HepG2 (cell line): ENCODE results near the gene ZNF777. TPM values are rescaled to one million over a fixed set of nuclear protein-coding genes. Genes with fewer than 3 reads are reported as not detected.

Source experiments
- ARNTL ChIP-seq: sonication (generic); formaldehyde crosslinking; IDR thresholded peaks from 2 replicates; pipeline ENCODE4 v1.4.0; 2020; ENCODE audit warnings: mild to moderate bottlenecking, missing genetic modification reagents
- GABPB1 ChIP-seq: IDR thresholded peaks from 2 replicates; pipeline ENCODE4 v1.6.1; 2016; ENCODE audit warnings: mild to moderate bottlenecking, missing genetic modification reagents, moderate library complexity, missing compliant biosample characterization
- GTF2F1 ChIP-seq: fragments of 150-350 bp; IDR thresholded peaks from 2 replicates; pipeline ENCODE4 v1.6.1; 2014; ENCODE audit warnings: low read length
- KDM3A ChIP-seq: IDR thresholded peaks from 2 replicates; pipeline ENCODE4 v1.6.1; 2018; ENCODE audit warnings: low read depth, missing compliant biosample characterization
- MAF1 ChIP-seq: sonication (generic); formaldehyde crosslinking; IDR thresholded peaks from 2 replicates; pipeline ENCODE4 v1.5.0; 2020; ENCODE audit warnings: missing genetic modification reagents, borderline replicate concordance
- PAWR ChIP-seq: sonication (generic); formaldehyde crosslinking; IDR thresholded peaks from 2 replicates; pipeline ENCODE4 v1.4.0; 2020; ENCODE audit warnings: missing genetic modification reagents, mild to moderate bottlenecking, borderline replicate concordance
- POLR2AphosphoS5 ChIP-seq: IDR thresholded peaks from 2 replicates; pipeline ENCODE4 v1.6.1; 2012; ENCODE audit warnings: low read depth, low read length
- SMAD1 ChIP-seq: sonication (generic); formaldehyde crosslinking; IDR thresholded peaks from 2 replicates; pipeline ENCODE4 v1.4.0; 2020; ENCODE audit warnings: missing genetic modification reagents, low read depth, mild to moderate bottlenecking, borderline replicate concordance
- TFAP4 ChIP-seq: sonication (generic); IDR thresholded peaks from 2 replicates; pipeline ENCODE4 v1.6.1; 2016; ENCODE audit warnings: low read depth, borderline replicate concordance
- TIGD3 ChIP-seq: sonication (generic); formaldehyde crosslinking; IDR thresholded peaks from 2 replicates; pipeline ENCODE4 v1.5.1; 2020; ENCODE audit warnings: mild to moderate bottlenecking, missing genetic modification reagents, borderline replicate concordance
- ZBTB7B ChIP-seq: sonication (generic); formaldehyde crosslinking; IDR thresholded peaks from 2 replicates; pipeline ENCODE4 v1.4.0; 2020; ENCODE audit warnings: missing genetic modification reagents
- ZFX ChIP-seq: sonication (generic); formaldehyde crosslinking; IDR thresholded peaks from 2 replicates; pipeline ENCODE4 v1.4.0; 2020; ENCODE audit warnings: mild to moderate bottlenecking, low read depth, missing genetic modification reagents, moderate library complexity
- ZNF207 ChIP-seq: fragments of 450-650 bp; IDR thresholded peaks from 2 replicates; pipeline ENCODE4 v1.6.1; 2016; ENCODE audit warnings: antibody characterized with exemption, borderline replicate concordance
- ZNF441 ChIP-seq: sonication (generic); formaldehyde crosslinking; IDR thresholded peaks from 2 replicates; pipeline ENCODE4 v1.7.0; 2021; ENCODE audit warnings: missing genetic modification reagents, borderline replicate concordance
- ZNF446 ChIP-seq: sonication (generic); formaldehyde crosslinking; IDR thresholded peaks from 2 replicates; pipeline ENCODE4 v1.5.0; 2020; ENCODE audit warnings: mild to moderate bottlenecking, missing genetic modification reagents
- ZNF562 ChIP-seq: sonication (generic); formaldehyde crosslinking; IDR thresholded peaks from 2 replicates; pipeline ENCODE4 v1.8.0; 2022; ENCODE audit warnings: missing genetic modification reagents, borderline replicate concordance
- ZNF614 ChIP-seq: IDR thresholded peaks from 2 replicates; pipeline ENCODE4 v1.6.1; 2018; ENCODE audit warnings: missing biosample characterization, missing genetic modification reagents, inconsistent platforms, borderline replicate concordance
- ZNF674 ChIP-seq: sonication (generic); formaldehyde crosslinking; IDR thresholded peaks from 2 replicates; pipeline ENCODE4 v1.5.0; 2020; ENCODE audit warnings: low read depth, mild to moderate bottlenecking, missing genetic modification reagents
- ZNF891 ChIP-seq: sonication (generic); formaldehyde crosslinking; IDR thresholded peaks from 2 replicates; pipeline ENCODE4 v1.5.0; 2020; ENCODE audit warnings: mild to moderate bottlenecking, missing genetic modification reagents
- polyA plus RNA-seq, 8 experiments: library from polyadenylated mRNA; depleted of rRNA in 3 of 8; stranded (reverse) in 7 of 8; unstranded in 1 of 8; fragments of >200 nt; fragmentation: Illumina TruSeq in 4 of 8; extraction: Trizol in 4 of 8; gene quantifications; 2 replicates each; pipeline versions ENCODE4 v1.2.1 to v1.2.3, GENCODE V29; 2011 to 2016; ENCODE audit warnings: low read depth in 4 of 8, missing spikeins in 1 of 8, mixed read lengths in 1 of 8; ENCODE audit not compliant: insufficient read depth in 1 of 8
- total RNA-seq, 5 experiments: library from RNA; depleted of rRNA; stranded (reverse); fragments of >200 nt; fragmentation: Illumina TruSeq; extraction: Trizol; gene quantifications; 2 replicates each; pipeline ENCODE4 v1.2.3, GENCODE V29; 2016; ENCODE audit warnings: low read depth in 1 of 5
- TF ChIP-seq, protein P1 (sequence below): IDR thresholded peaks from 2 replicates; pipeline ENCODE4 v1.6.1; 2018; ENCODE audit warnings: missing genetic modification reagents, mild to moderate bottlenecking, missing compliant biosample characterization
- TF ChIP-seq, protein P2 (sequence below): sonication (generic); formaldehyde crosslinking; IDR thresholded peaks from 2 replicates; pipeline ENCODE4 v1.8.0; 2022; ENCODE audit warnings: mild to moderate bottlenecking, missing genetic modification reagents, moderate library complexity
- TF ChIP-seq, protein P3 (sequence below): sonication (generic); formaldehyde crosslinking; IDR thresholded peaks from 2 replicates; pipeline ENCODE4 v1.8.1; 2023; ENCODE audit warnings: mild to moderate bottlenecking, inconsistent platforms, moderate library complexity, missing genetic modification reagents, borderline replicate concordance

Gene ZNF777
- total and polyA plus RNA-seq, 2 of the 13 experiments (the other 11 are each of a cell fraction or from before 2014, with no cell fraction given) = 3.8 to 6.0 TPM

- TF ChIP-seq ZNF674 (CRISPR knock-in tag) (0 out of 2 replicates have a peak, but pooled peaks have one; percentile 61), TFAP4 (peak; percentile 19; the same call in 1 of the 2 replicates), ZNF891 (CRISPR knock-in tag) (peak; percentile 72; the same call in 1 of the 2 replicates), POLR2AphosphoS5 (peak; percentile 42; the same call in 1 of the 2 replicates), ARNTL (CRISPR knock-in tag) (0 out of 2 replicates have a peak, but pooled peaks have one; percentile 30), PAWR (CRISPR knock-in tag) (no peak), GTF2F1 (no peak), MAF1 (CRISPR knock-in tag) (no peak), TIGD3 (no peak), ZNF614 (CRISPR knock-in tag) (no peak), ZNF562 (CRISPR knock-in tag) (no peak), ZNF207 (no peak), ZNF446 (CRISPR knock-in tag) (no peak), KDM3A (CRISPR knock-in tag) (no peak), ZNF441 (CRISPR knock-in tag) (no peak), ZBTB7B (CRISPR knock-in tag) (no peak), GABPB1 (CRISPR knock-in tag) (peak; percentile 73), ZFX (CRISPR knock-in tag) (peak; percentile 74), SMAD1 (CRISPR knock-in tag) (no peak)
- TF ChIP-seq, protein P1, sequence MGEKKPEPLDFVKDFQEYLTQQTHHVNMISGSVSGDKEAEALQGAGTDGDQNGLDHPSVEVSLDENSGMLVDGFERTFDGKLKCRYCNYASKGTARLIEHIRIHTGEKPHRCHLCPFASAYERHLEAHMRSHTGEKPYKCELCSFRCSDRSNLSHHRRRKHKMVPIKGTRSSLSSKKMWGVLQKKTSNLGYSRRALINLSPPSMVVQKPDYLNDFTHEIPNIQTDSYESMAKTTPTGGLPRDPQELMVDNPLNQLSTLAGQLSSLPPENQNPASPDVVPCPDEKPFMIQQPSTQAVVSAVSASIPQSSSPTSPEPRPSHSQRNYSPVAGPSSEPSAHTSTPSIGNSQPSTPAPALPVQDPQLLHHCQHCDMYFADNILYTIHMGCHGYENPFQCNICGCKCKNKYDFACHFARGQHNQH (CRISPR knock-in tag) = no peak
- TF ChIP-seq, protein P2, sequence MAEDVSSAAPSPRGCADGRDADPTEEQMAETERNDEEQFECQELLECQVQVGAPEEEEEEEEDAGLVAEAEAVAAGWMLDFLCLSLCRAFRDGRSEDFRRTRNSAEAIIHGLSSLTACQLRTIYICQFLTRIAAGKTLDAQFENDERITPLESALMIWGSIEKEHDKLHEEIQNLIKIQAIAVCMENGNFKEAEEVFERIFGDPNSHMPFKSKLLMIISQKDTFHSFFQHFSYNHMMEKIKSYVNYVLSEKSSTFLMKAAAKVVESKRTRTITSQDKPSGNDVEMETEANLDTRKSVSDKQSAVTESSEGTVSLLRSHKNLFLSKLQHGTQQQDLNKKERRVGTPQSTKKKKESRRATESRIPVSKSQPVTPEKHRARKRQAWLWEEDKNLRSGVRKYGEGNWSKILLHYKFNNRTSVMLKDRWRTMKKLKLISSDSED (CRISPR knock-in tag) = no peak
- TF ChIP-seq, protein P3, sequence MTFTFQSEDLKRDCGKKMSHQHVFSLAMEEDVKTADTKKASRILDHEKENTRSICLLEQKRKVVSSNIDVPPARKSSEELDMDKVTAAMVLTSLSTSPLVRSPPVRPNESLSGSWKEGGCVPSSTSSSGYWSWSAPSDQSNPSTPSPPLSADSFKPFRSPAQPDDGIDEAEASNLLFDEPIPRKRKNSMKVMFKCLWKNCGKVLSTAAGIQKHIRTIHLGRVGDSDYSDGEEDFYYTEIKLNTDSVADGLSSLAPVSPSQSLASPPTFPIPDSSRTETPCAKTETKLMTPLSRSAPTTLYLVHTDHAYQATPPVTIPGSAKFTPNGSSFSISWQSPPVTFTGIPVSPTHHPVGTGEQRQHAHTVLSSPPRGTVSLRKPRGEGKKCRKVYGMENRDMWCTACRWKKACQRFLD (CRISPR knock-in tag) = 0 out of 2 replicates have a peak, but pooled peaks have one; percentile 28
Measured at GRCh38 chr7:149460493-149461277, at the start of gene ZNF777 (continued).
